ENCODE data around the gene PPP1R14D. TPM values are rescaled to one million over a fixed set of nuclear protein-coding genes. Genes with fewer than 3 reads are reported as not detected.

Gene PPP1R14D
- total RNA-seq, 1 experiment from 2014 or later: 0.33 TPM

DNA sequence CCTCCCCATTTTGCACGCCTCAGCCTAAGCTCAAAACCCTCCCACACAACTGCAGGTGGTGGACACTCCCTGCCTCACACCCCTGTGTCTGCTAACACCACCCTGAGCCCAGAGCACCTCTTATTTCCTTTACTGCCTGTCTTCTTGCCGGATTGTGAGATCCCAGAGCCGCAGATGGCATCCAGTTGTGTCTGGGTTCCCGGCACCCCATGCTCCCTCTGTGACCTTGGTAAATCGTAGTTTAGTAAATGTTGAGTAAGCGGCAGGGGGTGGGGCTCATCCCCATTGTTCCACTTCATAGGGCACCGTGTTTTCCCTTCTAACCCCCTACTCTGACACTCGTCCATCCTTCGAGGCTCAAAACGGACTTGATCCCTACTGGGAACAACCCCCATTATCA is 30.2 kb upstream of the PPP1R14D start:
- BruUV-seq (replicated peaks): no TSS peak
- Histone ChIP-seq H3K79me2 (ENCODE audit: low read length) (no peaks in the 10 kb centered on the region), H3K27ac (ENCODE audit: low read length) (0 out of 2 replicates have a peak overlapping the region, but pooled peaks have one; percentile 2), H4K20me1 (ENCODE audit: low read length) (no peaks in the 10 kb centered on the region), H3K4me3 (ENCODE audit: low read length) (no peak overlapping the region), H3K27me3 (ENCODE audit: low read length) (no peaks in the 10 kb centered on the region), H2AFZ (ENCODE audit: low read length) (no peak overlapping the region), H3K9ac (ENCODE audit: low read length) (no peak overlapping the region), H3K36me3 (ENCODE audit: low read depth, low read length) (peaks cover 29% of the 10 kb centered on the region), H3K9me3 (ENCODE audit: low read length) (no peaks in the 10 kb centered on the region), H3F3A (ENCODE audit: low read length, unreplicated experiment) (peaks cover 14% of the 10 kb centered on the region), H3K4me2 (ENCODE audit: low read length) (no peak overlapping the region), H3K4me1 (ENCODE audit: insufficient read depth, low read length) (peaks cover 44% of the 10 kb centered on the region), H3K9me2 (replicated peaks; ENCODE audit: low read length) (no peaks in the 10 kb centered on the region)
- CTCF ChIA-PET: interaction anchor here (0.5 to 3.8 kb wide), 21 partner anchors 10 to 306 kb away, joined by 3 to 80 read pairs (median 5); partner anchors contain the start of genes DNAJC17, RHOV, VPS18 and ZFYVE19
- POLR2A ChIA-PET (ENCODE audit: unreplicated experiment): interaction anchor here (0.5 kb wide), 1 partner anchor 16 kb away, joined by 3 read pairs; no protein-coding TSS in a partner anchor
- TF ChIP-seq, protein P1, sequence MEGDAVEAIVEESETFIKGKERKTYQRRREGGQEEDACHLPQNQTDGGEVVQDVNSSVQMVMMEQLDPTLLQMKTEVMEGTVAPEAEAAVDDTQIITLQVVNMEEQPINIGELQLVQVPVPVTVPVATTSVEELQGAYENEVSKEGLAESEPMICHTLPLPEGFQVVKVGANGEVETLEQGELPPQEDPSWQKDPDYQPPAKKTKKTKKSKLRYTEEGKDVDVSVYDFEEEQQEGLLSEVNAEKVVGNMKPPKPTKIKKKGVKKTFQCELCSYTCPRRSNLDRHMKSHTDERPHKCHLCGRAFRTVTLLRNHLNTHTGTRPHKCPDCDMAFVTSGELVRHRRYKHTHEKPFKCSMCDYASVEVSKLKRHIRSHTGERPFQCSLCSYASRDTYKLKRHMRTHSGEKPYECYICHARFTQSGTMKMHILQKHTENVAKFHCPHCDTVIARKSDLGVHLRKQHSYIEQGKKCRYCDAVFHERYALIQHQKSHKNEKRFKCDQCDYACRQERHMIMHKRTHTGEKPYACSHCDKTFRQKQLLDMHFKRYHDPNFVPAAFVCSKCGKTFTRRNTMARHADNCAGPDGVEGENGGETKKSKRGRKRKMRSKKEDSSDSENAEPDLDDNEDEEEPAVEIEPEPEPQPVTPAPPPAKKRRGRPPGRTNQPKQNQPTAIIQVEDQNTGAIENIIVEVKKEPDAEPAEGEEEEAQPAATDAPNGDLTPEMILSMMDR (conservative IDR thresholded peaks at IDR 0.05; ENCODE audit: low read depth, low read length): no peak
- no peak for TF ChIP-seq EZH2phosphoT487 (IDR thresholded peaks at IDR 0.05; ENCODE audit: borderline replicate concordance, low read length)
- no peak for TF ChIP-seq EZH2 (IDR thresholded peaks at IDR 0.05; ENCODE audit: low read length, unreplicated experiment)
- no peak for DNase-seq
- intact Hi-C loops (cut with micrococcal nuclease): loop anchor here (5.0 kb wide), 1 partner anchor 159 kb away; no protein-coding TSS in a partner anchor
- ATAC-seq: no peak

- intact Hi-C loops (cut with micrococcal nuclease): loop anchor here (1.0 to 5.0 kb wide), 4 partner anchors 37 to 160 kb away; partner anchors contain the start of gene VPS18
- Histone ChIP-seq H3K4me1 (ENCODE audit: insufficient read depth, low read length) (peaks cover 39% of the 10 kb centered on the region), H3K79me2 (ENCODE audit: low read length) (no peaks in the 10 kb centered on the region), H3K4me3 (ENCODE audit: low read length) (no peak overlapping the region), H3K27me3 (ENCODE audit: low read length) (no peaks in the 10 kb centered on the region), H3F3A (ENCODE audit: low read length, unreplicated experiment) (peaks cover 14% of the 10 kb centered on the region), H4K20me1 (ENCODE audit: low read length) (no peaks in the 10 kb centered on the region), H3K36me3 (ENCODE audit: low read depth, low read length) (peaks cover 29% of the 10 kb centered on the region), H3K9me2 (replicated peaks; ENCODE audit: low read length) (no peaks in the 10 kb centered on the region), H3K4me2 (ENCODE audit: low read length) (peak overlapping the region; percentile 64), H3K27ac (ENCODE audit: low read length) (peak overlapping the region; percentile 94), H3K9me3 (ENCODE audit: low read length) (no peaks in the 10 kb centered on the region), H2AFZ (ENCODE audit: low read length) (no peak overlapping the region; the same call in 1 of the 2 replicates), H3K9ac (ENCODE audit: low read length) (peak overlapping the region; percentile 64)
- no TSS peak for BruUV-seq (replicated peaks)
- TF ChIP-seq EZH2 (IDR thresholded peaks at IDR 0.05; ENCODE audit: low read length, unreplicated experiment): no peak
- TF ChIP-seq, protein P1 (conservative IDR thresholded peaks at IDR 0.05; ENCODE audit: low read depth, low read length): peak; percentile 96
- ChIA-PET CTCF (interaction anchor here (0.6 to 3.8 kb wide), 25 partner anchors 11 to 162 kb away, joined by 3 to 80 read pairs (median 5); partner anchors contain the start of genes DNAJC17, RHOV, SPINT1 and VPS18), POLR2A (ENCODE audit: unreplicated experiment) (interaction anchor here (0.5 to 0.6 kb wide), 2 partner anchors 33 to 108 kb away, joined by 3 to 8 read pairs; no protein-coding TSS in a partner anchor)
- peak; percentile 77 for ATAC-seq
- peak; percentile 97 for DNase-seq
Measured at GRCh38 chr15:40857601-40858341, 29.3 kb upstream of the PPP1R14D start.
